BLaER1 treated with 17β-estradiol and CSF1 and Interleukin-3, amounts not matched to agents 10 nM and 100 nM (cell line): ENCODE data around the gene ASMT.

Source experiments
- H3K27ac ChIP-seq, 11 experiments: shearing (Covaris generic); formaldehyde crosslinking; 2 replicates each; pipeline ENCODE4 v1.8.1; 2022
- H3K27me3 ChIP-seq, 11 experiments: shearing (Covaris generic); formaldehyde crosslinking; 2 replicates each; pipeline ENCODE4 v1.8.1; 2022
- H3K36me3 ChIP-seq, 11 experiments: shearing (Covaris generic); formaldehyde crosslinking; 2 replicates each; pipeline ENCODE4 v1.8.1; 2022
- H3K4me1 ChIP-seq, 10 experiments: shearing (Covaris generic); formaldehyde crosslinking; 2 replicates each; pipeline ENCODE4 v1.8.1; 2022
- H3K4me2 ChIP-seq, 11 experiments: shearing (Covaris generic); formaldehyde crosslinking; 2 replicates each; pipeline ENCODE4 v1.8.1; 2022
- H3K4me3 ChIP-seq, 10 experiments: shearing (Covaris generic); formaldehyde crosslinking; 2 replicates each; pipeline ENCODE4 v1.8.1; 2022
- H3K9ac ChIP-seq, 11 experiments: shearing (Covaris generic); formaldehyde crosslinking; 2 replicates each; pipeline ENCODE4 v1.8.1; 2022
- H3K9me3 ChIP-seq, 11 experiments: shearing (Covaris generic); formaldehyde crosslinking; replicated peaks in 1 of 11; 2 replicates each; pipeline ENCODE4 v1.8.1; 2022
- H4K20me1 ChIP-seq, 11 experiments: shearing (Covaris generic); formaldehyde crosslinking; 2 replicates each; pipeline ENCODE4 v1.8.1; 2022
- Cebpa-rat ChIP-seq, 11 experiments: shearing (Covaris generic); IDR thresholded peaks; 2 replicates each; pipeline ENCODE4 v1.8.1; 2022

The ASMT gene

GRCh38 chrX:1601051-1601767, 13.7 kb upstream of the ASMT start:
- Histone ChIP-seq H3K4me3 (peak overlapping the region in 3 of 10 experiments; percentile 14 to 29 (median 26); a peak in 3 of 20 replicates), H3K27ac (no peak overlapping the region), H3K9ac (no peak overlapping the region), H3K4me2 (no peak overlapping the region), H3K4me1 (peaks cover 33 to 50% (median 37%) of the 10 kb centered on the region in 10 experiments), H3K9me3 (peaks cover 0 to 28% (median 21%) of the 10 kb centered on the region in 11 experiments; a peak in 18 of 22 replicates), H3K27me3 (peaks cover 0 to 4% (median 0%) of the 10 kb centered on the region in 11 experiments; a peak in 1 of 22 replicates), H3K36me3 (peaks cover 61 to 83% (median 74%) of the 10 kb centered on the region in 11 experiments), H4K20me1 (peaks cover 58 to 95% (median 87%) of the 10 kb centered on the region in 11 experiments)
- TF ChIP-seq Cebpa-rat (IDR thresholded peaks at IDR 0.05), result no peak

- H3K4me3 ChIP-seq, result peak overlapping the region in 4 of 10 experiments; percentile 8 to 29 (median 20); a peak in 3 of 20 replicates
- H3K9ac ChIP-seq, result no peak overlapping the region
- no peak for TF ChIP-seq Cebpa-rat (IDR thresholded peaks at IDR 0.05)
- H3K4me2 ChIP-seq, result no peak overlapping the region
- H4K20me1 ChIP-seq, result peaks cover 58 to 97% (median 85%) of the 10 kb centered on the region in 11 experiments
- H3K4me1 ChIP-seq, result peaks cover 33 to 49% (median 37%) of the 10 kb centered on the region in 10 experiments
- peaks cover 0 to 4% (median 0%) of the 10 kb centered on the region in 11 experiments; a peak in 1 of 22 replicates for H3K27me3 ChIP-seq
- no peak overlapping the region for H3K27ac ChIP-seq
- H3K36me3 ChIP-seq, result peaks cover 61 to 87% (median 77%) of the 10 kb centered on the region in 11 experiments
- peaks cover 0 to 28% (median 21%) of the 10 kb centered on the region in 11 experiments; a peak in 18 of 22 replicates for H3K9me3 ChIP-seq
These were observed 13.1 kb upstream of the ASMT start for GRCh38 chrX:1601768-1602085.

- H3K9ac ChIP-seq, result no peak overlapping the region
- peaks cover 0 to 4% (median 0%) of the 10 kb centered on the region in 11 experiments; a peak in 1 of 22 replicates for H3K27me3 ChIP-seq
- peaks cover 53 to 93% (median 79%) of the 10 kb centered on the region in 11 experiments for H4K20me1 ChIP-seq
- TF ChIP-seq Cebpa-rat (IDR thresholded peaks at IDR 0.05), result no peak
- H3K4me2 ChIP-seq, result no peak overlapping the region
- peaks cover 0 to 28% (median 21%) of the 10 kb centered on the region in 11 experiments; a peak in 18 of 22 replicates for H3K9me3 ChIP-seq
- H3K4me3 ChIP-seq, result no peak overlapping the region
- H3K4me1 ChIP-seq, result peaks cover 27 to 43% (median 31%) of the 10 kb centered on the region in 10 experiments
- H3K36me3 ChIP-seq, result peaks cover 55 to 83% (median 74%) of the 10 kb centered on the region in 11 experiments
- H3K27ac ChIP-seq, result no peak overlapping the region
These were observed 12.6 kb upstream of the ASMT start for GRCh38 chrX:1602299-1602698.

- Histone ChIP-seq H3K4me3 (no peak overlapping the region), H3K4me2 (no peak overlapping the region), H3K9ac (no peak overlapping the region), H4K20me1 (peaks cover 11 to 51% (median 37%) of the 10 kb centered on the region in 11 experiments; a peak in 20 of 22 replicates), H3K27ac (no peak overlapping the region), H3K4me1 (peaks cover 11 to 29% (median 19%) of the 10 kb centered on the region in 10 experiments; a peak in 19 of 20 replicates), H3K9me3 (peaks cover 0 to 18% (median 11%) of the 10 kb centered on the region in 11 experiments; a peak in 18 of 22 replicates), H3K27me3 (peaks cover 0 to under 1% (median 0%) of the 10 kb centered on the region in 11 experiments; a peak in 1 of 22 replicates), H3K36me3 (peaks cover 26 to 54% (median 45%) of the 10 kb centered on the region in 11 experiments)
- TF ChIP-seq Cebpa-rat (IDR thresholded peaks at IDR 0.05), result no peak
These were observed 8.4 kb upstream of the ASMT start for GRCh38 chrX:1606496-1606895.

- Histone ChIP-seq H3K9ac (0 out of 22 replicates have a peak overlapping the region, but pooled peaks of 1 of the 11 experiments have one; percentile 50), H3K27me3 (no peaks in the 10 kb centered on the region), H3K4me3 (no peak overlapping the region), H3K9me3 (no peaks in the 10 kb centered on the region), H4K20me1 (peaks cover 0 to 24% (median 14%) of the 10 kb centered on the region in 11 experiments; a peak in 16 of 22 replicates), H3K36me3 (peaks cover under 1 to 26% (median 17%) of the 10 kb centered on the region in 11 experiments; a peak in 18 of 22 replicates), H3K27ac (peak overlapping the region in 3 of 11 experiments; percentile 43 to 68 (median 67); a peak in 6 of 22 replicates), H3K4me2 (peak overlapping the region; percentile 27 to 57 (median 45); a peak in 12 of 22 replicates), H3K4me1 (peaks cover 11 to 29% (median 19%) of the 10 kb centered on the region in 10 experiments; a peak in 19 of 20 replicates)
- TF ChIP-seq Cebpa-rat (IDR thresholded peaks at IDR 0.05), result no peak
These were observed 5.5 kb upstream of the ASMT start for GRCh38 chrX:1609311-1609710.

- H3K36me3 ChIP-seq, result peaks cover 0 to 22% (median 13%) of the 10 kb centered on the region in 11 experiments; a peak in 14 of 22 replicates
- peak overlapping the region; percentile 27 to 57 (median 45) for H3K4me2 ChIP-seq
- peaks cover 0 to under 1% (median 0%) of the 10 kb centered on the region in 11 experiments; a peak in 2 of 22 replicates for H3K9me3 ChIP-seq
- TF ChIP-seq Cebpa-rat (IDR thresholded peaks at IDR 0.05), result no peak
- H3K27ac ChIP-seq, result peak overlapping the region in 7 of 11 experiments; percentile 33 to 68 (median 52); a peak in 12 of 22 replicates
- H3K4me1 ChIP-seq, result peaks cover 11 to 29% (median 19%) of the 10 kb centered on the region in 10 experiments; a peak in 19 of 20 replicates
- no peak overlapping the region for H3K4me3 ChIP-seq
- peak overlapping the region in 5 of 11 experiments; percentile 19 to 50 (median 45); a peak in 5 of 22 replicates for H3K9ac ChIP-seq
- no peaks in the 10 kb centered on the region for H3K27me3 ChIP-seq
- H4K20me1 ChIP-seq, result peaks cover 0 to 20% (median 10%) of the 10 kb centered on the region in 11 experiments; a peak in 16 of 22 replicates
These were observed 5.1 kb upstream of the ASMT start for GRCh38 chrX:1609762-1610161.

GRCh38 chrX:1610166-1610565, 4.7 kb upstream of the ASMT start:
- Histone ChIP-seq H3K36me3 (peaks cover 0 to 18% (median 10%) of the 10 kb centered on the region in 11 experiments; a peak in 12 of 22 replicates), H3K9ac (peak overlapping the region in 6 of 11 experiments; percentile 13 to 50 (median 39); a peak in 7 of 22 replicates), H3K4me2 (peak overlapping the region; percentile 27 to 57 (median 45)), H3K4me3 (no peak overlapping the region), H3K27ac (peak overlapping the region in 8 of 11 experiments; percentile 12 to 68 (median 50); a peak in 12 of 22 replicates), H4K20me1 (peaks cover 0 to 16% (median 7%) of the 10 kb centered on the region in 11 experiments; a peak in 16 of 22 replicates), H3K9me3 (peaks cover 0 to 5% (median 0%) of the 10 kb centered on the region in 11 experiments; a peak in 2 of 22 replicates), H3K27me3 (no peaks in the 10 kb centered on the region), H3K4me1 (peaks cover 11 to 29% (median 19%) of the 10 kb centered on the region in 10 experiments; a peak in 19 of 20 replicates)
- TF ChIP-seq Cebpa-rat (IDR thresholded peaks at IDR 0.05), result no peak

GRCh38 chrX:1610736-1611135, 4.1 kb upstream of the ASMT start:
- Histone ChIP-seq H3K9ac (peak overlapping the region in 2 of 11 experiments; percentile 45 to 50; a peak in 2 of 22 replicates), H3K9me3 (peaks cover 0 to 5% (median 0%) of the 10 kb centered on the region in 11 experiments; a peak in 2 of 22 replicates), H3K27ac (peak overlapping the region in 4 of 11 experiments; percentile 52 to 68 (median 62); a peak in 7 of 22 replicates), H3K4me3 (no peak overlapping the region), H4K20me1 (peaks cover 0 to 10% (median 1%) of the 10 kb centered on the region in 11 experiments; a peak in 10 of 22 replicates), H3K4me1 (peaks cover 11 to 24% (median 19%) of the 10 kb centered on the region in 10 experiments; a peak in 19 of 20 replicates), H3K4me2 (peak overlapping the region; percentile 27 to 57 (median 45); a peak in 19 of 22 replicates), H3K27me3 (no peaks in the 10 kb centered on the region), H3K36me3 (peaks cover 0 to 12% (median 9%) of the 10 kb centered on the region in 11 experiments; a peak in 12 of 22 replicates)
- no peak for TF ChIP-seq Cebpa-rat (IDR thresholded peaks at IDR 0.05)
